Measurements from ENCODE around the gene PPIL6.

GRCh38 chr6:109362102-109362884, 78.1 kb downstream of the PPIL6 start:
- TF ChIP-seq YY1 (IDR thresholded peaks at IDR 0.05; ENCODE audit: low read depth) (no peak), CTCF (IDR thresholded peaks at IDR 0.05) (no peak), RAD21 (IDR thresholded peaks at IDR 0.05; ENCODE audit: low read length) (no peak), CHD2 (IDR thresholded peaks at IDR 0.05; ENCODE audit: low read length, partially characterized antibody) (no peak), NFIC (IDR thresholded peaks at IDR 0.05; ENCODE audit: borderline replicate concordance) (no peak), RXRA (IDR thresholded peaks at IDR 0.05; ENCODE audit: borderline replicate concordance, low read depth) (no peak), NRF1 (IDR thresholded peaks at IDR 0.05; ENCODE audit: low read depth, low read length) (no peak), MEF2A (IDR thresholded peaks at IDR 0.05; ENCODE audit: borderline replicate concordance, low read depth) (no peak), TAF1 (IDR thresholded peaks at IDR 0.05; ENCODE audit: borderline replicate concordance, low read depth, low read length) (no peak), EZH2phosphoT487 (IDR thresholded peaks at IDR 0.05; ENCODE audit: borderline replicate concordance, low read depth) (no peak)
- TF ChIP-seq, protein P1, sequence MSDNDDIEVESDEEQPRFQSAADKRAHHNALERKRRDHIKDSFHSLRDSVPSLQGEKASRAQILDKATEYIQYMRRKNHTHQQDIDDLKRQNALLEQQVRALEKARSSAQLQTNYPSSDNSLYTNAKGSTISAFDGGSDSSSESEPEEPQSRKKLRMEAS (IDR thresholded peaks at IDR 0.05; ENCODE audit: low read depth): no peak
- TF ChIP-seq, protein P2, sequence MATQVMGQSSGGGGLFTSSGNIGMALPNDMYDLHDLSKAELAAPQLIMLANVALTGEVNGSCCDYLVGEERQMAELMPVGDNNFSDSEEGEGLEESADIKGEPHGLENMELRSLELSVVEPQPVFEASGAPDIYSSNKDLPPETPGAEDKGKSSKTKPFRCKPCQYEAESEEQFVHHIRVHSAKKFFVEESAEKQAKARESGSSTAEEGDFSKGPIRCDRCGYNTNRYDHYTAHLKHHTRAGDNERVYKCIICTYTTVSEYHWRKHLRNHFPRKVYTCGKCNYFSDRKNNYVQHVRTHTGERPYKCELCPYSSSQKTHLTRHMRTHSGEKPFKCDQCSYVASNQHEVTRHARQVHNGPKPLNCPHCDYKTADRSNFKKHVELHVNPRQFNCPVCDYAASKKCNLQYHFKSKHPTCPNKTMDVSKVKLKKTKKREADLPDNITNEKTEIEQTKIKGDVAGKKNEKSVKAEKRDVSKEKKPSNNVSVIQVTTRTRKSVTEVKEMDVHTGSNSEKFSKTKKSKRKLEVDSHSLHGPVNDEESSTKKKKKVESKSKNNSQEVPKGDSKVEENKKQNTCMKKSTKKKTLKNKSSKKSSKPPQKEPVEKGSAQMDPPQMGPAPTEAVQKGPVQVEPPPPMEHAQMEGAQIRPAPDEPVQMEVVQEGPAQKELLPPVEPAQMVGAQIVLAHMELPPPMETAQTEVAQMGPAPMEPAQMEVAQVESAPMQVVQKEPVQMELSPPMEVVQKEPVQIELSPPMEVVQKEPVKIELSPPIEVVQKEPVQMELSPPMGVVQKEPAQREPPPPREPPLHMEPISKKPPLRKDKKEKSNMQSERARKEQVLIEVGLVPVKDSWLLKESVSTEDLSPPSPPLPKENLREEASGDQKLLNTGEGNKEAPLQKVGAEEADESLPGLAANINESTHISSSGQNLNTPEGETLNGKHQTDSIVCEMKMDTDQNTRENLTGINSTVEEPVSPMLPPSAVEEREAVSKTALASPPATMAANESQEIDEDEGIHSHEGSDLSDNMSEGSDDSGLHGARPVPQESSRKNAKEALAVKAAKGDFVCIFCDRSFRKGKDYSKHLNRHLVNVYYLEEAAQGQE (IDR thresholded peaks at IDR 0.05; ENCODE audit: low read depth, low read length): no peak
